ENCODE measurements around the gene FOSB. TPM values are rescaled to one million over a fixed set of nuclear protein-coding genes. Genes with fewer than 3 reads are reported as not detected.

FOSB gene
- total and polyA plus RNA-seq, 9 of the 15 experiments (the other 6 are each of a cell fraction or from before 2014, with no cell fraction given) = 0.11 to 2.7 (median 0.73) TPM

GRCh38 chr19:45501730-45502014 is 33.9 kb downstream of the FOSB start (continued):
- TF ChIP-seq ZBTB26 (CRISPR knock-in tag; IDR thresholded peaks at IDR 0.05) (no peak), U2AF1 (optimal IDR thresholded peaks at IDR 0.05; ENCODE audit: low read depth, low read length) (no peak), SNAPC5 (CRISPR knock-in tag; IDR thresholded peaks at IDR 0.05) (no peak), ZNF696 (CRISPR knock-in tag; conservative IDR thresholded peaks at IDR 0.05) (no peak), PRPF4 (IDR thresholded peaks at IDR 0.05; ENCODE audit: insufficient read depth, low read depth, low read length, poor library complexity, severe bottlenecking) (no peak), ZNF76 (CRISPR knock-in tag; IDR thresholded peaks at IDR 0.05; ENCODE audit: borderline replicate concordance) (peak; percentile 30; the same call in 1 of the 2 replicates), MITF (IDR thresholded peaks at IDR 0.05) (no peak), ASH1L (IDR thresholded peaks at IDR 0.05; ENCODE audit: borderline replicate concordance, low read depth, partially characterized antibody) (peak; percentile 20), ID3 (CRISPR knock-in tag; IDR thresholded peaks at IDR 0.05) (no peak), ID3 (tag; IDR thresholded peaks at IDR 0.05) (no peak), NFIC (IDR thresholded peaks at IDR 0.05) (no peak), USF1 (CRISPR knock-in tag; IDR thresholded peaks at IDR 0.05) (peak; percentile 98), POLR3G (IDR thresholded peaks at IDR 0.05; ENCODE audit: extremely low read depth, insufficient read length, insufficient replicate concordance) (no peak), MYBL2 (IDR thresholded peaks at IDR 0.05; ENCODE audit: low read depth) (no peak), MYBL2 (CRISPR knock-in tag; IDR thresholded peaks at IDR 0.05; ENCODE audit: borderline replicate concordance) (no peak), ZNF75A (CRISPR knock-in tag; IDR thresholded peaks at IDR 0.05) (no peak), CSDE1 (IDR thresholded peaks at IDR 0.05) (no peak), ZFPM2 (CRISPR knock-in tag; IDR thresholded peaks at IDR 0.05) (no peak), RBM25 (IDR thresholded peaks at IDR 0.05; ENCODE audit: low read depth, low read length, severe bottlenecking) (peak; percentile 56), SMAD2 (IDR thresholded peaks at IDR 0.05; ENCODE audit: low read depth, low read length) (no peak), PHF20 (IDR thresholded peaks at IDR 0.05; ENCODE audit: partially characterized antibody) (no peak)
